ENCODE measurements around the gene CEP89.

The CEP89 gene

DNA sequence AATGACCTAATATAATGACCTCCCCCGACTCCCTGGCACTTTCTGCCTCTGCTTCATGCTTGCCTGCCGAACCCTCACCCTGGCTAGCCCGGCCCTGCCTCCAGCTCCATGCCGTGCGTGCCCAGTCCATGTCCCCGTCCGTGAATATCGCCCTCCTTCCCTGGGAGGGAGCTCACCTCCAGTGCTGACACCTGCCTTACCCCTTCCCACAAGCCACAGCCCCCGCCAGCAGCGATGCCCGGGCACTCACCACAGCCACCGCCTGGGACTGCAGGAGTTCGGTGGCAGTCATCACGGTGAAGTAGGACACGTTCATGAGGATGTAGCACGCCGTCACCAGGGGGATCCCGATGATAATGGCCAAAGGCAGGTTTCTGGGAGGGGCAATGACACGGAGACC is 112.2 kb downstream of the CEP89 start:
- H3K4me3 ChIP-seq (ENCODE audit: low read depth, low read length, poor library complexity, severe bottlenecking), result no peak overlapping the region
- H3K4me2 ChIP-seq (ENCODE audit: low read length), result no peak overlapping the region
- TF ChIP-seq EZH2 (IDR thresholded peaks at IDR 0.05; ENCODE audit: borderline replicate concordance, low read length), result no peak
- no peak for TF ChIP-seq CTCF (IDR thresholded peaks at IDR 0.05; ENCODE audit: low read length)
- H3K9me3 ChIP-seq (ENCODE audit: low read length), result no peaks in the 10 kb centered on the region
- H3F3A ChIP-seq (ENCODE audit: insufficient read depth, low read length), result no peaks in the 10 kb centered on the region
- no peaks in the 10 kb centered on the region for H3K9me2 ChIP-seq (ENCODE audit: low read depth, low read length)
- H3K36me3 ChIP-seq (ENCODE audit: insufficient read depth, low read length), result no peaks in the 10 kb centered on the region
- no peaks in the 10 kb centered on the region for H4K20me1 ChIP-seq (ENCODE audit: insufficient read depth, low read length)
- no peaks in the 10 kb centered on the region for H3K4me1 ChIP-seq (ENCODE audit: insufficient read depth, low read length, severe bottlenecking)
- H2AFZ ChIP-seq (ENCODE audit: low read length), result no peak overlapping the region
- no peak overlapping the region for H3K9ac ChIP-seq (ENCODE audit: low read length)
- H3K27me3 ChIP-seq (ENCODE audit: insufficient read depth, low read length), result no peaks in the 10 kb centered on the region
- H3K79me2 ChIP-seq (ENCODE audit: insufficient read depth, low read length), result no peaks in the 10 kb centered on the region
- H3K27ac ChIP-seq (ENCODE audit: low read depth, low read length, poor library complexity, severe bottlenecking), result no peak overlapping the region

GRCh38 chr19:32858559-32858958 is 113.2 kb downstream of the CEP89 start:
- TF ChIP-seq EZH2 (IDR thresholded peaks at IDR 0.05; ENCODE audit: borderline replicate concordance, low read length) (no peak), CTCF (IDR thresholded peaks at IDR 0.05; ENCODE audit: low read length) (no peak)
- H3K9me3 ChIP-seq (ENCODE audit: low read length), result no peaks in the 10 kb centered on the region
- H2AFZ ChIP-seq (ENCODE audit: low read length), result no peak overlapping the region
- H3F3A ChIP-seq (ENCODE audit: insufficient read depth, low read length), result no peaks in the 10 kb centered on the region
- H3K4me3 ChIP-seq (ENCODE audit: low read depth, low read length, poor library complexity, severe bottlenecking), result no peak overlapping the region
- H3K79me2 ChIP-seq (ENCODE audit: insufficient read depth, low read length), result no peaks in the 10 kb centered on the region
- H3K9ac ChIP-seq (ENCODE audit: low read length), result no peak overlapping the region
- H3K27me3 ChIP-seq (ENCODE audit: insufficient read depth, low read length), result no peaks in the 10 kb centered on the region
- H4K20me1 ChIP-seq (ENCODE audit: insufficient read depth, low read length), result no peaks in the 10 kb centered on the region
- H3K36me3 ChIP-seq (ENCODE audit: insufficient read depth, low read length), result no peaks in the 10 kb centered on the region
- no peak overlapping the region for H3K4me2 ChIP-seq (ENCODE audit: low read length)
- no peak overlapping the region for H3K27ac ChIP-seq (ENCODE audit: low read depth, low read length, poor library complexity, severe bottlenecking)
- no peaks in the 10 kb centered on the region for H3K4me1 ChIP-seq (ENCODE audit: insufficient read depth, low read length, severe bottlenecking)
- H3K9me2 ChIP-seq (ENCODE audit: low read depth, low read length), result no peaks in the 10 kb centered on the region

- Histone ChIP-seq H3K9me2 (ENCODE audit: low read depth, low read length) (no peaks in the 10 kb centered on the region), H3K79me2 (ENCODE audit: insufficient read depth, low read length) (no peaks in the 10 kb centered on the region), H4K20me1 (ENCODE audit: insufficient read depth, low read length) (no peaks in the 10 kb centered on the region), H3K4me3 (ENCODE audit: low read depth, low read length, poor library complexity, severe bottlenecking) (no peak overlapping the region), H3K27me3 (ENCODE audit: insufficient read depth, low read length) (no peaks in the 10 kb centered on the region), H3K9me3 (ENCODE audit: low read length) (no peaks in the 10 kb centered on the region), H3K9ac (ENCODE audit: low read length) (no peak overlapping the region), H3K4me1 (ENCODE audit: insufficient read depth, low read length, severe bottlenecking) (no peaks in the 10 kb centered on the region), H3K27ac (ENCODE audit: low read depth, low read length, poor library complexity, severe bottlenecking) (no peak overlapping the region), H3F3A (ENCODE audit: insufficient read depth, low read length) (no peaks in the 10 kb centered on the region), H2AFZ (ENCODE audit: low read length) (no peak overlapping the region), H3K4me2 (ENCODE audit: low read length) (no peak overlapping the region), H3K36me3 (ENCODE audit: insufficient read depth, low read length) (no peaks in the 10 kb centered on the region)
- no peak for TF ChIP-seq EZH2 (IDR thresholded peaks at IDR 0.05; ENCODE audit: borderline replicate concordance, low read length)
- TF ChIP-seq CTCF (IDR thresholded peaks at IDR 0.05; ENCODE audit: low read length), result no peak
Measured at GRCh38 chr19:32858155-32858554, 113.6 kb downstream of the CEP89 start.
